TTC549 (cell line): ENCODE data around the gene GLT6D1.

Experiments used
- FAIRE-seq: peaks from 2 replicates; lab custom pipeline; 2012; peaks lifted over from hg19 to GRCh38; lab: Jason Lieb, UNC

The GLT6D1 gene

GRCh38 chr9:135608294-135608998, 30.9 kb downstream of the GLT6D1 start:
- no peak for FAIRE-seq

DNA sequence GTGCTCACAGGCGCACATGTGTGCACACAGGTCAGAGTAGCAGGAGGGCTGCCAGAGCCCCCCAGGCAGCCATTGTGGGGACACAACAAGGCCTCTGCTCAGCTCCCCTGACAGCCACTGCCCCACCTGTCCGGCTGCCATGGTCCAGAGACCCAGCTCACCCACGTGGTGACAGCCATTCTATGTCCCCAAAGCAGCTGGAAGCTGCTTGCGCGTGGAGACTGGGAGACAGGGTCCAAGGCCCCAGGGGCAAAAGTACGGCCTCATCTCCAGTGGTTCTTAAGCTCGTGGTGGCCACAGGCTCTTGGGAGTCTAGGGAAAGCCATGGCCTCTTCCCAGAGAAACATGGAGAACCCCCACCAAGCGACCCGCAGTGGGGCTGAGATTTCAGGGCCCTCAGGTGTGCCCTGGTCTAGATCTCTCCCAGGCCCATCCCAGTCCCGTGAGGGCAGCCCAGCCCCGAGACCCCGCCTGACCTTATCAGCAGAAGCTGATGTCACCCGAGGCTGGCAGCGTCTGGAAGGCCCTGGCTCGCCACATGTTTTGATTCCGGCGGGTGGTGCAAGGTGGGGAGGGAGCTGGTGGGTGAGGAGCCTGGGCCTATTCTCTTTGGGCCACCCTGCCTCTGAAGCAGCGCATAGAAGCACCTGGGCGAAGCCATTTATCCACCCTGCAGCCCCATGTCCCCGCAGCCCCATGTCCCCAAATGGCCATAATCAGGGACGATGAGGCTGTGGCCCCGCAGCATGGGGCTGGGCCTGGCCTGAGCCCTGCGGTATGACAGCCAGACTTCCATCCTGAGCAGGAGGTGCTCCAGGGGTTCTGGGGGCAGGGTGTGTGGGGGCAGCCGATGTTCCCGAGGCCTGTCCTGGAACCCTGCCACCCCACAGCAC, 31.7 kb downstream of the GLT6D1 start:
- no peak for FAIRE-seq

- no peak for FAIRE-seq
These were observed 32.5 kb downstream of the GLT6D1 start for GRCh38 chr9:135606885-135607259.

DNA sequence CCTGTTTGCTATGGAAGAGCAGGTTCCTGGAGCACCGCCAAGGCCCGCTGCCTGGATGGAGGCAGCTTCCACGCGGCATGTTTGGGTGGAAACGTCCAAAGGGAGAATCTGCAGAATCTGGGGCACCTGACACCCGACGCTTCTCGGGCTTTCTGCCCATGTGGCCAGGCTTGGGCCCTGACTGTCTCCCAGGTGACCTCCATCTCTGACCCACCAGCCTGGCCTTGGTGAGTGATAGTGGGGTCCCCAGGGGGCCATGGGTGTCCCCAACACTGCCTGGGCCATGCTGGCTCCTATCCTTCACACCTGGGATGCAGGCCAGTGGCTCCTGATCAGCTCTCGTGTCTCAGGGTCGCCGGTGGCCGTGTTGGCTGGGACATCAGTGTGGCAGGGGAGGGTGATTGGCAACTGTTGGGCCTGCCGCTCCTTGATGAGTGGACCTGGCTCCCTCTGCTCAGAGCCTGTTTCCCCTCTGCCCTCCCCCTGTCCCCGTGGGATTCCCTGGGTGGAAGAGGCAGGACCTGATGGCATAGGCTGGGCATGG, 34.0 kb downstream of the GLT6D1 start:
- no peak for FAIRE-seq

DNA sequence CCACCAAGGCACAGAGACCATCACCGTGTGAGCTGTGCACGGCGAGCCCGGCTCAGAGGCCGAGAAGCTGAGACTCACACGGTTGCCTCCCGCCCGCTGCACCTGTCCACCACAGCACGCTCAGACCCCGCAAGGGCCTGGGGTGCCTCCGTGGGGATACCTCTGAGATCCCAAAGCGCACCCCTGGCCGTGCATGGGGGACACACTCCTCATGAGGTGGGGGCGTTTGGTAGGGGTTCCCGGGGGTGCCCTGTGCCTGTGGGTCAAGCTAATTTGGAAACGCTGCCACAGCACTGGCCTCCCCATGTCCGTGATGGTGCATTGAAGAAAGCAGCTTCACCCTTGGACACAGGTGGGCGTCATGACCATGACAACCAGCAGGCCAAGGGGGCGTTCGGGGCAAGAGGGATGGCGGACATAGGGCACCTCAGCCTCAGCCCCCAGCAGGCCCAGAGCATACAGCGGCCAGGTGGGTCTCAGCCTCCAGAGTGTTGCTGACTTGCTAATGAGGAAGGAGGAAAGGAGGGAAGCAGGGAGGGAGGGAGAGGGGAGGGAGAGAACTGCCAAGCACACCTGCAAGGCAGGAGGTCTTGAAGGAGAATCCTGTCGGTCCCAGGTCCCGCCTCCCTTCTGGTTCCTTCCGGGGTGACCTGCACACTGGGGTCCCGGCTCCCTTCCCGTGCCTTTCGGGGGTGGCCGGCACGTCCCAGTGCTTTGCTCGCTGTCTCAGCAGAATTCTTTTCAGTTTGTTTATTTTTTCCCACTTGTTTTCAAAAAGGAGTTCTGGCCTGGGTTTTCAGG, 34.7 kb downstream of the GLT6D1 start:
- FAIRE-seq, result no peak

DNA sequence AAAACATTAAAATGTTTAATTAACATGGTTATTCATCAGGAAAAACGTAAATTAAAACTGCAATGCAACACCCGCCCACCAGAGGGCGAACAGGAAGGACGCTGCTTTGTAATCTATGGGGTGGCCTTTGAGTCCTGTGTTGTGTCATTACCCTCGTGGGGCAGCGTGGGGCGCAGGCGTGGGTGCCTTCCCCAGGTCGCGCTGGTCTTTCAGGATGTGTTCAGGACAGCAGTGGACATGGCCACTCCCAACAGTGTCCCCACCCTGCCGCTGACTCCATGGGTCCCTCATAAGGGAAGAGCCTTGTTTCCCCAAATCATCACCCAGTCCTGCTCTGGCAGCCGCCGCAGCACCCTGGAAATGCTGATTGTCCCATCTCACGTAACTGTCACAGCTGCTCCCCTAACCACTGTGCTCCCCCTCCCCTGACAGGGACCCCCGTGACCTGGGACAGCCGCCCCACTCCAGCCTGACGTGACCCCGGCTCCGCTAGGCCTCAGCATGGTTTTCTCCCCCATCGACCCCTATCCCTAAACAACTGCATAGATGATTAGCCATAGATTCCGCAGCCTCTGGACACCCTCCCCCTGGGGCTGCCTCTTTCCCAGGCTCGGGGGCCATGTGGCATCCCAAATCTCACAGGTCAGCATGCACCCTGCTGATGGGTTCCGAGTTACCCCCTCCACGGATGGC, 36.4 kb downstream of the GLT6D1 start:
- FAIRE-seq, result no peak

DNA sequence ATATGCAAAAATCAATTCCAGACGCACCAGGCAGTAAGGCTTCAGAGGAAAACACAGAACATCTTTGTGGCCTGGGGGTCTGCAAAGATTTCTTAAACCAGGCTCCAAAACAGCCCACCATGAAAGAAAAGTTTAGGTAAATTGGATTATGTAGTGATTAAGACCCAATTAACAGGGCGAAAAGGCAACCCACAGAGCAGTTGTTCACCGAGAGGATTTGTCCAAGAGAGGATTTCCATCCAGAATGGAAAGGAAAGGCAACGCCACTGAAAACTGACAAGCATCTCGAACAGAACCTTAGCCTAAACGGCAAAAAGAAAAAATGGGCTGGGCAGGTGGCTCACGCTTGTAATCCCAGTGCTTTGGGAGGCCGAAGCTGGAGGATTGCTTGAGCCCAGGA, 37.4 kb downstream of the GLT6D1 start:
- FAIRE-seq, result no peak

DNA sequence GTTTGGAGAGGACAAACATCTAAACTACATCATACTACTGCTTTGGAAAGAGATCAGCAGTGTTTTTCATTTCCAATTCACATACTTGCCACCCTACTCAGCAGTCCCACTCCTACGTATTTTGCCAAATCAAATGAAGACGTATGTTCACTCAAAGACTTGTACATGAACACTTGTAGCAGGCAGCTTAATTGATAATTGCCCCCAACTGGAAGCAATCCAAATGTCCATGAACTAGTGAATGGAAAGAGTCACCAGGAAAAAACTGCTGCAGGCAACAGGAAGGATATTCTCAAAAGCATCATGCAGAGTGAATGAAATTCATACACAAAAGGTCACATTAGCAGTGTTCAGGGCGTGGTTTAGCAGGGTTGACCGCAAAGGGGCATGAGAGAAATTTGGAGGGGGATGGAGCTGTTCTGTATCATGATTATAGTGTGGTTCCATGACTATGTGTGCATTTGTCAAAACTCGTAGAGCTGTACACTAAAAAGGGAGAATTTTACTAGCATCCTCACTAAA, 39.0 kb downstream of the GLT6D1 start:
- no peak for FAIRE-seq

GRCh38 chr9:135596211-135596610, 43.1 kb downstream of the GLT6D1 start:
- FAIRE-seq, result no peak

GRCh38 chr9:135592625-135593024, 46.7 kb downstream of the GLT6D1 start:
- no peak for FAIRE-seq

DNA sequence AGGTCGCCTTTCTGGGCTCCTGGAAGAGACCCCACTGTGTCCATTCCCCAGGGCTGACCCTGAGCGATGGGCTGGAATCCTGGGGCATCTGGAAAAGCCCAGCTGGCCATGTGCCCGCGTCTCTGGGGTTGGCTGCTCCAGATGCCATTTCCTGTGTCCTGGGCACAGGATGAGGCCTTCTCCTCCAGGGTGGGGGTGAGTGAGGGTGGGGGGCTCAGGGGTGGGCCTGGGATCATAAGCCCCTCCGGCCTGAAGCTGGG, 47.1 kb downstream of the GLT6D1 start:
- no peak for FAIRE-seq

DNA sequence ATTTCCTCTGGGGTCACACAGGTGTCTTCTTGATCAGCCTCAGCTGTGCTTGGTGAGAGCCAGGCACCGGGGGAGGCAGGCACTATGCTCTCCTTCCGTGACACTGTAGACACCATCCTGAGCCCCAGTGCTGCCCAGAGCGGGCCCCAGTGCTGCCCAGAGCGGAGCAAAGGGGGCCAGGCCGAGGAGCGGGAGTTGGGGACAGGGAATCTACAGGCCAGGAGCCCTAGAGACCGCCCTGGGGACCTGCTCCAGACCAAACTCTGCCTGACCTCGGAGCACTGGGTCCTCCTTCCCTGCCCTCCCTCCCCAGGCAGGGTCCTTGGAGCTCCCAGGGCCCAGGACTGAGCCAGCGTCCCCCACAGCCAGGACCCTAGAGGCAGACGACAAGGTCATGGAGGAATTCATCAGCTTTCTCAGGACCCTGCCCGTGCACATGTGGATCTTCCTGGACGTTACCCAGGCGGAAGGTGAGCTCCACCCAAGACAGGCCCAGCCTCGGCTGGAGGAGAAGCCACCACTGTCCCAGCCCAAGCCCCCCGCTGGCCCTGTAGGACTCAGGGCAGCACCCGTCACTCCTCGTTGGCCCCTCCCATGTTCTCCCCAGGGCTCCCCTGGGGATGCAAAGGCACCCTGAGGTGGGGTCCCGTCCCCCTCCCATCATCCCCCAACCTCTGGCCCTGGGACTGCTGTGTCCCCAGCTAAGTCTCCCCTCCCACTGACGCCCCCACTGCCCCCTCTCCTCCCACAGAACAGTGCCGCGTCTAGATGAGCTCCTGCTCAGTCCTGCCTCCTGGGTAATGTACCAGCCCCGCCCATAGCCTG, 47.6 kb downstream of the GLT6D1 start:
- no peak for FAIRE-seq

DNA sequence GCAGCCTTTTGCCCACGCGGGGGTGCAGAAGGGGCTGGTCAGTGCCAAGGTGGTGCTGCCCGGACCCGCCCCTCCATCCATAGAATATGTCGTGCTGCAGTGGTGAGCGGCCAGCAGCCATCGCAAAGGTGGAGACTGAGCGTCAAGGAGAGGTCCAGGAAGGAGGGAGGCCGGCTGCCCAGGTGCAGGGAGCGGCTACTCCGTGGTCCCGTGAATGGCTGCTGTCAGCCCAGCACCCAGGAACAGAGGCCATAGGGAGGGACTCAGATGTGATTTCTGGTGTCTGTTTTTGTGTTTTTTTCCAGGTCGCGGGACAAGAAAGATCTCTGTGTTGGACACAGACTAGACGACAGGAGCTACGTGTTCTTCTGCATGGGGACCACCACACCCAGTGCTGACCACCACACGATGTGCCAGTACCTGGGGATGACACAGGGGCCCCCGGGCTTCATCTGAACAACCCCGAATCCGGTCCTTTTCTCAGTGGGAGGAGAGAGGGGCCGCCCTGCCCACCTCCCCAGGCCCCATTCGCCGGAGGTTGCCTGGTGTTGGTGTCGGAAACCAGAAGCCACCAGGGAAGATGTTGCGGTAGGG, 48.8 kb downstream of the GLT6D1 start:
- FAIRE-seq, result no peak

DNA sequence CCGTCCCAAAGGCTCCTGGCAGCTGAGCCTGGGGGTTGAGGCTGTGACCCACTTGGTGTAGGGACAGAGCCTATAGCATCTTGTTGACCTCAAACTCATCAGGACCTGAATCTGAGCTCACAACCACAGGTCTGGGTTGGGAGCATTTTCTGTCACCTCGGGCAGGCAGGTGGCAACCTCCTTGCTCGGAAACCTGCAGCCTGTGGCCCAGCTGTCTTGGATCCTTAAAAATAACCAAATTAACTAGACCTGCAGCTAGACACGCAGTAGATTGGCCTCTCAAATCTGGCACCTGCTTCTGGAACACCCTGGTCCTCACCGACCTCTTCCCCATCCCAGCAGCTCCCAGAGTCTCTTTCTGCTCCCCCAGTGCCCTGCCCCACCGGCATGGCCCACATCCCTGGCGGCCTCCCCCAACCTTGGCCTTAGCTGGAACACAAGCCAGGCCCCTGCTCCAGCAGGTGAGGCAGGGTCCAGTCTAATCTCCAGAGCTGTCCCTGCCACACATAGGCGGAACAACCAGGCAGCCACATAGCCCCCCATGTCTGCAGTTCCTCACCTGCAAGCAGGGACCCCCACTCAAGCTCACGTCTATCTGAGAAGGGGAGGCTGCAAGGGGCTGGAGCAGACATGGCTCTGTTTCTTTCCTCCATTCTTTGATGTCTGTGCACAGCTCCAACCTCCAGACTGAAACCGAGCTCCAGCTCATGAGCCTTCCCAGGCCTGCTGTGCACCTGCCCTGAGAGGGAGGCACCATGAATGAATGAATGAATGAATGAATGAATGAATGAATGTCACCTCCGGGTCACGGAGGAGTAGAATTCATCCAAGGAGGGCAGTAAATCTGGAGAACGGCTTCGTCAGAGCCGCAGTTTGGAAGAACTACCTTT, 49.5 kb downstream of the GLT6D1 start:
- no peak for FAIRE-seq

- FAIRE-seq, result no peak
These were observed 50.3 kb downstream of the GLT6D1 start for GRCh38 chr9:135588886-135589595.

- FAIRE-seq, result no peak
These were observed 51.0 kb downstream of the GLT6D1 start for GRCh38 chr9:135588371-135588770.

DNA sequence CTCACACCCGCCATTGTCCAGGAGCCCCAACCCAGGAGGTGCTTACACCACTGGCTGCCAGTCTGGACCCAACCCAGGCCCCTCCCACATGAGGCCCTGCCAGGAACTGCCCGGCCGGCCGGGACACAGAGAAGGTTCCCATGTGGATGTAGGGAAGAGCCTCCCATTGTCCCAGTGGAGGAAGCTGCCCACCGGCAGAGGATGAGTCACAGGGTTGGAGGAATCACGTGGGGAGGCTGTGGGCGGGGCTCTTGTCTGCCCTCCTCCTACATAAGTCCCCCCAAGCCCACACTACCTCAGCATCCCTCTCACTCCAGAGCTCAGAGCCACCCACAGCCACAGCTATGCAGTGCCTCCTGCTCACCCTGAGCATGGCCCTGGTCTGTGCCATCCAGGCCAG, 51.7 kb downstream of the GLT6D1 start:
- FAIRE-seq, result no peak

- no peak for FAIRE-seq
These were observed 52.7 kb downstream of the GLT6D1 start for GRCh38 chr9:135586601-135587109.

DNA sequence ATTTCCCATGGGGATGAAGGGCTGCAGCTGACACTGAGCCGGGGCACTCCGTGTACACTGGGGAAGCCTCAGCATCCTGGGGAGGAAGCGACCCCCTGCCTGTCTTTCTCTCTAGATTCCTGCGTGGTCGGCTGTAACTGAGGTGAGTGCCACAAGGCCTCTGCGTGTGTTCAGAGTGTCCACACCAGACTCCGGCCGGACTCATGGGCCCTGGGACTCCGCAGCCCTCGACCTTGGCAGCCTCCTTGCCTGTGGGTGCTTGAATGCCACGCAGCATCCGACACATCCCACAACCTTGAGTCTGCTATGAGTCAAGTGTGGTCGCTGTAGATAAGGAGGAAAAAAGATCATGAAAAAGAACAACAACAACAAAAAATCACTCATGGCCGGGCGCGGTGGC, 54.4 kb downstream of the GLT6D1 start:
- FAIRE-seq, result no peak
